ENCODE results near the gene GARIN1A. TPM values are rescaled to one million over a fixed set of nuclear protein-coding genes. Genes with fewer than 3 reads are reported as not detected.
"Not testable (repeated sequence)": the region's sequence is repeated elsewhere in the genome, so short reads cannot be mapped to it uniquely, and the experiment has no call there.

Gene GARIN1A
- total RNA-seq, 2 experiments from 2014 or later: 0.48 to 0.92 TPM

DNA sequence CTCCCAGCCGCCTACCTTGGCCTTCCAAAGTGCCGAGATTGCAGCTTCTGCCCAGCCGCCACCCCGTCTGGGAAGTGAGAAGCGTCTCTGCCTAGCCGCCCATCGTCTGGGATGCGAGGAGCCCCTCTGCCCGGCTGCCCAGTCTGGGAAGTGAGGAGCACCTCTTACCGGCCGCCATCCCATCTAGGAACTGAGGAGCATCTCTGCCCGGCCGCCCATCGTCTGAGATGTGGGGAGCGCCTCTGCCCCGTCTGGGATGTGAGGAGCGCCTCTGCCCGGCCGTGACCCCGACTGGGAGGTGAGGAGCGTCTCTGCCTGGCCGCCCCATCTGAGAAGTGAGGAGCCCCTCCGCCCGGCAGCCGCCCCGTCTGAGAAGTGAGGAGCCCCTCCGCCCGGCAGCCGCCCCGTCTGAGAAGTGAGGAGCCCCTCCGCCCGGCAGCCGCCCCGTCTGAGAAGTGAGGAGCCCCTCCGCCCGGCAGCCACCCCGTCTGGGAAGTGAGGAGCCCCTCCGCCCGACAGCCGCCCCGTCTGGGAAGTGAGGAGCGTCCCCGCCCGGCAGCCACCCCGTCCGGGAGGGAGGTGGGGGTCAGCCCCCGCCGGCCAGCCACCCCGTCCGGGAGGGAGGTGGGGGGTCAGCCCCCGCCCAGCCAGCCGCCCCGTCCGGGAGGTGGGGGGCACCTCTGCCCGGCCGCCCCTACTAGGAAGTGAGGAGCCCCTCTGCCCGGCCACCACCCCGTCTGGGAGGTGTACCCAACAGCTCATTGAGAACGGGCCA lies 17.3 kb downstream of the GARIN1A start:
- DNase-seq; H3K27ac Mint-ChIP-seq; H3K4me1 Mint-ChIP-seq; H3K9me3 Mint-ChIP-seq; POLR2A ChIA-PET; H3K36me3 Mint-ChIP-seq (ENCODE audit: low read depth); H3K4me3 Mint-ChIP-seq; H3K27me3 Mint-ChIP-seq; CTCF ChIA-PET: not testable (repeated sequence)

GRCh38 chr7:128691227-128691626 lies 19.1 kb downstream of the GARIN1A start:
- ChIA-PET CTCF (interaction anchor here (1.3 kb wide), 1 partner anchor 30 kb away, joined by 3 read pairs; no protein-coding TSS in a partner anchor), POLR2A (no interaction called here)
- Mint-ChIP-seq H3K9me3 (no peaks in the 10 kb centered on the region), H3K4me3 (no peak overlapping the region), H3K27ac (no peak overlapping the region), H3K27me3 (peaks cover 6% of the 10 kb centered on the region), H3K36me3 (ENCODE audit: low read depth) (no peaks in the 10 kb centered on the region), H3K4me1 (no peaks in the 10 kb centered on the region)
- no peak for DNase-seq

DNA sequence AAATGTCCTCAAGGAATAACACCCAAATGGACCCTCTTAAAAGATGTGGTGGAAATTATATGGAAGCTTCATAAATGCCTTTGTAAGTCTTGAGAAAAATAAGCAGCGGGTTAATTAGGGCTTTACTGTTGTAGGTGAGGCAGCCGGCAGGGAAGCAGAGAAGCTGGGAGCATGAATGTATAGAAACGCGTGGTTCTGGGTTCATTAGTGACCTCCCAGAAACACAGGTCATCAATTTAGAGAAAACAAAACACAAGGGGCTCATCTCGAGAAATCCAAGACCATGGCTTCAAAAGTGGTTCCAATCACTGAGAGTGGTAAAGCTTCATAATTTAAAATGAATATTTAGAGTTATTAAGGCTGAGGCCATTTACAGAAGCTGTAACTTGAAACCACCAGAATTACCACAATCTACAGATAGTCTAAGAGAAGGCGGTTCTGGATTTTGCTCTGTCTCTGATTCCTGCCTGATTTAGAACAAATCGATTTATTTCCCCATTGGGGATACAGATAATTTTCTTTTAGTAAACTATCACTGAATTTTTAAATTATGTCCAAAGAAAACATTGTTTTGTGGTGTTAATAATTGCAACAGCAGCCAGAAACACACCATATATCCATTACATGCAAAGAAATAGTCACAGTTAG lies 20.7 kb downstream of the GARIN1A start:
- H3K4me3 Mint-ChIP-seq: no peak overlapping the region
- peaks cover 21% of the 10 kb centered on the region for H3K27me3 Mint-ChIP-seq
- no peaks in the 10 kb centered on the region for H3K9me3 Mint-ChIP-seq
- no peak overlapping the region for H3K27ac Mint-ChIP-seq
- peaks cover 2% of the 10 kb centered on the region for H3K36me3 Mint-ChIP-seq (ENCODE audit: low read depth)
- no peak for DNase-seq
- ChIA-PET CTCF (interaction anchor here (0.5 to 1.3 kb wide), 3 partner anchors 8 to 1239 kb away, joined by 3 to 4 read pairs (median 4); no protein-coding TSS in a partner anchor), POLR2A (no interaction called here)
- peaks cover 4% of the 10 kb centered on the region for H3K4me1 Mint-ChIP-seq

GRCh38 chr7:128693373-128694015 lies 21.4 kb downstream of the GARIN1A start:
- Mint-ChIP-seq H3K36me3 (ENCODE audit: low read depth) (peaks cover 2% of the 10 kb centered on the region), H3K4me3 (no peak overlapping the region), H3K27me3 (peaks cover 29% of the 10 kb centered on the region), H3K27ac (no peak overlapping the region), H3K4me1 (peaks cover 9% of the 10 kb centered on the region), H3K9me3 (no peaks in the 10 kb centered on the region)
- no peak for DNase-seq
- CTCF ChIA-PET: interaction anchor here (0.5 to 1.3 kb wide), 2 partner anchors 9 to 1238 kb away, joined by 3 to 4 read pairs; no protein-coding TSS in a partner anchor
- POLR2A ChIA-PET: no interaction called here

DNA sequence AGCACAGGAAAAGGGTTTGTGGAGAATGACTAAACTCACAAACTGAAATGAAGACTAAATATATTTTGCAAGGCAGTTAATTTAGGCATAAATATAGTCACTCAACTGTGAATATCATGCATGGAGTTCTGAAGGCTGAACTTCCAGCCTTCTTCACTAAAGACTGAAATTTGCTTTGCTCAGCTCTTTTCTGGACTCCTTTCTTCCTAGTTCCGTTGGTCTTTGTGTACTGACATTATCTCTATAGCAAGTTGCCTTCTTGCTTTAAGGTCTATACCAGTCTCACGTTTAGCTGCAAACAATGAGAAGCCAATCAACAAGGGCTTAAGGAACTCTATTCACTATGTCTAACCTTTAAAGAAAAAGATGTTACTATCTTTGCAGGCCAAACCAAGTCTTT lies 22.6 kb downstream of the GARIN1A start:
- ChIA-PET CTCF (interaction anchor here (0.5 kb wide), 1 partner anchor 203 kb away, joined by 3 read pairs; no protein-coding TSS in a partner anchor), POLR2A (no interaction called here)
- H3K36me3 Mint-ChIP-seq (ENCODE audit: low read depth): peaks cover 2% of the 10 kb centered on the region
- no peak overlapping the region for H3K4me3 Mint-ChIP-seq
- H3K27ac Mint-ChIP-seq: no peak overlapping the region
- DNase-seq: no peak
- H3K9me3 Mint-ChIP-seq: no peaks in the 10 kb centered on the region
- peaks cover 9% of the 10 kb centered on the region for H3K4me1 Mint-ChIP-seq
- H3K27me3 Mint-ChIP-seq: peaks cover 40% of the 10 kb centered on the region

GRCh38 chr7:128697302-128697905 lies 25.3 kb downstream of the GARIN1A start:
- Mint-ChIP-seq H3K27ac (no peak overlapping the region), H3K4me1 (peaks cover 11% of the 10 kb centered on the region), H3K27me3 (peaks cover 54% of the 10 kb centered on the region), H3K9me3 (no peaks in the 10 kb centered on the region), H3K4me3 (peak overlapping the region; percentile 67), H3K36me3 (ENCODE audit: low read depth) (peaks cover 2% of the 10 kb centered on the region)
- DNase-seq: peak; percentile 51
- ChIA-PET CTCF (no interaction called here), POLR2A (no interaction called here)

GRCh38 chr7:128699196-128699712 lies 27.2 kb downstream of the GARIN1A start:
- DNase-seq: no peak
- ChIA-PET POLR2A (no interaction called here), CTCF (interaction anchor here (1.3 kb wide), 1 partner anchor 27 kb away, joined by 4 read pairs; no protein-coding TSS in a partner anchor)
- no peaks in the 10 kb centered on the region for H3K9me3 Mint-ChIP-seq
- no peak overlapping the region for H3K4me3 Mint-ChIP-seq
- H3K27ac Mint-ChIP-seq: no peak overlapping the region
- peaks cover 11% of the 10 kb centered on the region for H3K4me1 Mint-ChIP-seq
- H3K36me3 Mint-ChIP-seq (ENCODE audit: low read depth): peaks cover 2% of the 10 kb centered on the region
- peaks cover 65% of the 10 kb centered on the region for H3K27me3 Mint-ChIP-seq

- peaks cover 2% of the 10 kb centered on the region for H3K36me3 Mint-ChIP-seq (ENCODE audit: low read depth)
- POLR2A ChIA-PET: no interaction called here
- peaks cover 11% of the 10 kb centered on the region for H3K4me1 Mint-ChIP-seq
- no peaks in the 10 kb centered on the region for H3K9me3 Mint-ChIP-seq
- CTCF ChIA-PET: interaction anchor here (1.3 kb wide), 1 partner anchor 26 kb away, joined by 4 read pairs; no protein-coding TSS in a partner anchor
- no peak overlapping the region for H3K27ac Mint-ChIP-seq
- DNase-seq: no peak
- no peak overlapping the region for H3K4me3 Mint-ChIP-seq
- H3K27me3 Mint-ChIP-seq: peaks cover 65% of the 10 kb centered on the region
Observed at GRCh38 chr7:128699895-128700294, 27.8 kb downstream of the GARIN1A start.

- Mint-ChIP-seq H3K27me3 (peaks cover 61% of the 10 kb centered on the region), H3K4me1 (peaks cover 11% of the 10 kb centered on the region), H3K36me3 (ENCODE audit: low read depth) (peaks cover 2% of the 10 kb centered on the region), H3K27ac (no peak overlapping the region), H3K9me3 (no peaks in the 10 kb centered on the region), H3K4me3 (no peak overlapping the region)
- ChIA-PET CTCF (interaction anchor here (1.3 kb wide), 1 partner anchor 19 kb away, joined by 3 read pairs; no protein-coding TSS in a partner anchor), POLR2A (no interaction called here)
- no peak for DNase-seq
Observed at GRCh38 chr7:128701062-128701785, 29.1 kb downstream of the GARIN1A start.

DNA sequence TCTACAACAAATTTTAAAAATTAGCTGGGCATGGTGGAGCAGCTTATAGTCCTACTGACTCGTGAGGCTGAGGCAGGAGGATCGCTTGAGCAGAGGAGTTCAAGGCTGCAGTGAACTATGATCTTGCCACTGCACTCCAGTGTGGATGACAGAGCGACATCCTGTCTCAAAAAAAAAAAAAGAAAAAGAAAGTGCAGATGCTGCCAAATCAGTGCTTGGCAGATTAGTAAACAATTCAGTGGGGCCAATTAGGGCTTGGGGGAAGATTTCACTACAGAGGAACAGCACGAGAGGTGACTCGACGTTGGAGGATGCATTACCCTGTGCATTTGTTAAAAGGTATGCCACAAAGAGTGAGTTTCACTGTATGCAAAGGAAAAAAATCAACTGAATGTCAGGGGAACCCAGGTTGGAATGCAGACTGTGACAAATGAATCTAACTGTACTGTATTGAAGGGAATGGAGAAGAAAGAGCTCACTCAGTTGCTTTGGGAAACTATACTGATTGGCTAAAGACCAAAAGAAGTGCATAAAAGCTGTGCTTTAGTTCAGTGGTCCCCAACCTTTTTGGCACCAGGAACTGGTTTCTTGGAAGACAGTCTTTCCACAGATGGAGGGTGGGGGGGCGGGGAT lies 31.6 kb downstream of the GARIN1A start:
- H3K4me1 Mint-ChIP-seq: peaks cover 2% of the 10 kb centered on the region
- H3K36me3 Mint-ChIP-seq (ENCODE audit: low read depth): no peaks in the 10 kb centered on the region
- H3K27me3 Mint-ChIP-seq: peaks cover 36% of the 10 kb centered on the region
- ChIA-PET CTCF (no interaction called here), POLR2A (no interaction called here)
- H3K9me3 Mint-ChIP-seq: no peaks in the 10 kb centered on the region
- no peak overlapping the region for H3K4me3 Mint-ChIP-seq
- no peak overlapping the region for H3K27ac Mint-ChIP-seq
- DNase-seq: no peak

DNA sequence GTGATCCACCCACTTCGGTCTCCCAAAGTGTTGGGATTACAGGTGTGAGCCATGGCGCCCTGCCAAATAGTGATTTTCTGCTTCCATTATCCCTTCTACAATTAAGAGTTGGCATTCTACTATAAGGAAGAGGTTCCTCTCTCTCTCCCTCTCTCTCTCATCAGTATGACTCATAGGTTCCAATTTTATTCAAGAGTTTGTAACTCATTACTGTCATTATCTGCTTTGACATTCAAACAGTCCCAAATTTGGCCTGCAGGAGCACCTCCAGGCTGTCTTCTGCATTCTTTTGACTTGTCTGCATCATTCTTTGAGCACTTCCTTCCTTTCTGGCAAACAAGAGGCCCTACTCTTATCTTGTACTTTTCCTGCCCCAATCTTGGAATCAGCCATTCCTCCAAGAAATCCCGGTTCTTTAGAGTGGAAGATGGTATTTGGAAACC lies 33.8 kb downstream of the GARIN1A start:
- no peak for DNase-seq
- no peaks in the 10 kb centered on the region for H3K4me1 Mint-ChIP-seq
- peaks cover 25% of the 10 kb centered on the region for H3K27me3 Mint-ChIP-seq
- H3K27ac Mint-ChIP-seq: no peak overlapping the region
- POLR2A ChIA-PET: no interaction called here
- H3K36me3 Mint-ChIP-seq (ENCODE audit: low read depth): no peaks in the 10 kb centered on the region
- H3K4me3 Mint-ChIP-seq: no peak overlapping the region
- CTCF ChIA-PET: no interaction called here
- H3K9me3 Mint-ChIP-seq: no peaks in the 10 kb centered on the region

DNA sequence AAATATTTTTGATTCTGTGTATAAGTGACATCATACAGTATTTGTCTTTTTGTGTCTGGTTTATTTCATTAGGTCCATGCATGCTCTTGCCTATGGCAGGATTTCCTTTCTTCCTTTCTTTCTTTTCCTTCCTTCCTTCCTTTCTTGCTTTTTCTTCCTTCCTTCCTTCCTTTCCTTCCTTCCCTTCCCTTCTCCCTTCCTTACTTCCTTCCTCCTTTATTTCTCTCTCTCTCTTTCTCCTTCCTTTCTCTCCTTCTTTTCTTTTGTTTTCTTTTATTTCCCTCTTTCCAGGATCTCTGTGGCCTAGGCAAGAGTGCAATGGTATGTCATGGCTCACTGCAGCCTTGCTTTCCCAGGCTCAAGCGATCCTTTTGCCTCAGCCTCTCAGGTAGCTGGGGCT lies 35.7 kb downstream of the GARIN1A start:
- H3K4me3 Mint-ChIP-seq: no peak overlapping the region
- no peak for DNase-seq
- peaks cover 17% of the 10 kb centered on the region for H3K27me3 Mint-ChIP-seq
- no peaks in the 10 kb centered on the region for H3K4me1 Mint-ChIP-seq
- POLR2A ChIA-PET: no interaction called here
- no peaks in the 10 kb centered on the region for H3K9me3 Mint-ChIP-seq
- CTCF ChIA-PET: interaction anchor here (0.8 kb wide), 1 partner anchor 29 kb away, joined by 3 read pairs; no protein-coding TSS in a partner anchor
- H3K27ac Mint-ChIP-seq: no peak overlapping the region
- no peaks in the 10 kb centered on the region for H3K36me3 Mint-ChIP-seq (ENCODE audit: low read depth)
